Uterus (tissue), 2 donors: ENCODE results near the gene FRMD7.

Experiments
- CTCF ChIP-seq, 4 experiments: fragments of 200-600 bp in 2 of 4; fragments of 450-650 bp in 2 of 4; sonication (generic) in 2 of 4; IDR thresholded peaks; one replicate each; pipeline ENCODE4 v1.5.1; 2016 to 2019; ENCODE audit warnings: antibody characterized with exemption in 4 of 4, mild to moderate bottlenecking in 2 of 4, moderate library complexity in 1 of 4
- POLR2A ChIP-seq, 2 donors: fragments of 450-650 bp; IDR thresholded peaks; one replicate each; pipeline ENCODE4 v1.6.1; 2016; ENCODE audit warnings: antibody characterized with exemption in 2 of 2, mild to moderate bottlenecking in 1 of 2, moderate library complexity in 1 of 2

- TF ChIP-seq CTCF (IDR thresholded peaks at IDR 0.05) = no peak
- no peak for TF ChIP-seq POLR2A (IDR thresholded peaks at IDR 0.05)
Measured at GRCh38 chrX:132171881-132172280, 44.1 kb upstream of the FRMD7 start.
